Endothelial cell of umbilical vein (primary cell): Measurements from ENCODE around the gene TMEFF1. TPM values are rescaled to one million over a fixed set of nuclear protein-coding genes. Genes with fewer than 3 reads are reported as not detected.

Source experiments
- BruUV-seq: library from RNA; stranded (reverse); fragments of 400-500 nt; replicated peaks from 2 replicates; lab custom pipeline; 2021; lab: Mats Ljungman, UMichigan
- CTCF ChIA-PET: fragments of 300-600, 350-600 bp; sonication (Branson Sonifier 250); formaldehyde crosslinking; loops from one replicate; lab custom pipeline; 2021; ENCODE audit warnings: antibody characterized with exemption, inconsistent platforms; lab: Charles Lee
- POLR2A ChIA-PET: fragments of 300-600, 350-600 bp; sonication (Branson Sonifier 250); formaldehyde crosslinking; loops from one replicate; lab custom pipeline; 2021; ENCODE audit warnings: antibody characterized with exemption, inconsistent platforms; lab: Charles Lee
- DNase-seq: peaks from one replicate; pipeline ENCODE4 v3.0.0-alpha.2; 2011; ENCODE audit warnings: low read depth, low spot score
- FAIRE-seq: peaks from 2 replicates; lab custom pipeline; 2011; peaks lifted over from hg19 to GRCh38; lab: Jason Lieb, UNC
- H2AFZ ChIP-seq: 2 replicates; pipeline ENCODE4 v1.6.0; 2012; ENCODE audit warnings: low read depth, low read length, control low read depth, inconsistent platforms
- H3K27ac ChIP-seq: 2 replicates; pipeline ENCODE4 v1.5.1; 2011; ENCODE audit warnings: low read depth, mild to moderate bottlenecking, control low read depth, low read length, moderate library complexity; ENCODE audit not compliant: insufficient read depth
- H3K27me3 ChIP-seq, 2 experiments: 2 replicates each; pipeline versions ENCODE4 v1.6.0 to v1.6.1; 2011; ENCODE audit warnings: low read length in 2 of 2, mixed read lengths in 1 of 2; ENCODE audit not compliant: control insufficient read depth in 2 of 2, insufficient read depth in 2 of 2
- H3K36me3 ChIP-seq, 2 experiments: 2 replicates in 1 of 2; 3 replicates in 1 of 2; pipeline ENCODE4 v1.5.1; 2011; ENCODE audit warnings: low read length in 2 of 2, mild to moderate bottlenecking in 1 of 2, moderate library complexity in 1 of 2; ENCODE audit not compliant: control insufficient read depth in 2 of 2, insufficient read depth in 2 of 2; ENCODE audit errors: extremely low read depth in 1 of 2
- H3K4me1 ChIP-seq: 3 replicates; pipeline ENCODE4 v1.5.1; 2011; ENCODE audit warnings: mild to moderate bottlenecking, low read length; ENCODE audit not compliant: control insufficient read depth, insufficient read depth; ENCODE audit errors: extremely low read depth
- H3K4me2 ChIP-seq: 2 replicates; pipeline ENCODE4 v1.6.1; 2011; ENCODE audit warnings: low read length, control low read depth, mixed read lengths; ENCODE audit not compliant: insufficient read depth
- H3K4me3 ChIP-seq, 3 experiments: fragments of 200-600 bp in 1 of 3; sonication (generic), shearing (Covaris generic) in 1 of 3; replicated peaks in 1 of 3; 2 replicates each; pipeline ENCODE4 v1.5.1; 2011 to 2016; ENCODE audit warnings: control low read depth in 3 of 3, low read length in 3 of 3, mild to moderate bottlenecking in 2 of 3, inconsistent platforms in 1 of 3, low read depth in 1 of 3, moderate library complexity in 1 of 3; ENCODE audit not compliant: insufficient read depth in 1 of 3
- H3K79me2 ChIP-seq: 2 replicates; pipeline ENCODE4 v1.6.0; 2012; ENCODE audit warnings: low read length, inconsistent platforms; ENCODE audit not compliant: control insufficient read depth, insufficient read depth
- H3K9ac ChIP-seq: replicated peaks from 2 replicates; pipeline ENCODE3; 2011; ENCODE audit warnings: low read length, control low read depth; ENCODE audit not compliant: insufficient read depth; ENCODE audit errors: extremely low read depth
- H3K9me1 ChIP-seq: replicated peaks from 3 replicates; pipeline ENCODE4 v1.6.0; 2011; ENCODE audit warnings: mild to moderate bottlenecking, low read length; ENCODE audit not compliant: control insufficient read depth, insufficient read depth; ENCODE audit errors: extremely low read depth
- H3K9me3 ChIP-seq: replicated peaks from 2 replicates; pipeline ENCODE4 v1.5.1; 2012; ENCODE audit warnings: low read length, inconsistent platforms; ENCODE audit not compliant: control insufficient read depth, insufficient read depth
- H4K20me1 ChIP-seq: replicated peaks from 2 replicates; pipeline ENCODE3; 2011; ENCODE audit warnings: mild to moderate bottlenecking, low read length; ENCODE audit not compliant: control insufficient read depth, insufficient read depth; ENCODE audit errors: extremely low read depth
- EZH2 ChIP-seq: IDR thresholded peaks from 2 replicates; pipeline ENCODE4 v1.6.1; 2012; ENCODE audit warnings: borderline replicate concordance, low read depth, mild to moderate bottlenecking, moderate library complexity, low read length, inconsistent platforms; ENCODE audit not compliant: severe bottlenecking
- FOS ChIP-seq: IDR thresholded peaks from 2 replicates; pipeline ENCODE4 v1.6.1; 2011; ENCODE audit warnings: mild to moderate bottlenecking, low read length, moderate library complexity, borderline replicate concordance; ENCODE audit not compliant: insufficient read depth
- GATA2 ChIP-seq: IDR thresholded peaks from 2 replicates; pipeline ENCODE4 v1.7.0; 2011; ENCODE audit warnings: low read depth, mild to moderate bottlenecking, moderate library complexity, mixed read lengths, low read length; ENCODE audit not compliant: insufficient read length, insufficient read depth
- JUN ChIP-seq: IDR thresholded peaks from 2 replicates; pipeline ENCODE4 v1.6.1; 2011; ENCODE audit warnings: borderline replicate concordance, low read depth; ENCODE audit not compliant: insufficient read length, insufficient read depth
- MYC ChIP-seq: IDR thresholded peaks from one replicate; pipeline ENCODE4 v1.6.1; 2011; ENCODE audit warnings: mild to moderate bottlenecking, low read depth, low read length
- dilution Hi-C: fragments of 300-500 bp; cut with MboI; formaldehyde crosslinking; loops from one replicate; pipeline ENCODE4 v1.15.0; 2019; ENCODE audit warnings: low sequenced_read_pairs; ENCODE audit not compliant: extremely low pct_ligation_motif_present
- intact Hi-C: fragments of 100-400 bp; cut with micrococcal nuclease; formaldehyde crosslinking; loops from one replicate; pipeline ENCODE4 v1.10.0; 2022
- polyA plus RNA-seq, 4 experiments: library from polyadenylated mRNA; depleted of rRNA in 3 of 4; stranded (reverse) in 3 of 4; unstranded in 1 of 4; fragments of >200 nt; gene quantifications; 2 replicates each; pipeline versions ENCODE4 v1.2.1 to v1.2.3, GENCODE V29; 2011 to 2012; ENCODE audit warnings: missing spikeins in 1 of 4
- total RNA-seq: library from RNA; stranded (reverse); gene quantifications from 2 replicates; pipeline ENCODE4 v1.2.3, GENCODE V29; 2021
- TF ChIP-seq, protein P1 (sequence below), 2 donors: IDR thresholded peaks; 1 replicate in 1 of 2; 2 replicates in 1 of 2; pipeline ENCODE4 v1.5.1; 2011; ENCODE audit warnings: low read length in 2 of 2, mild to moderate bottlenecking in 2 of 2, moderate library complexity in 2 of 2, control low read depth in 1 of 2, inconsistent platforms in 1 of 2, low read depth in 1 of 2; ENCODE audit not compliant: insufficient read depth in 1 of 2; ENCODE audit errors: extremely low read depth in 1 of 2

Gene TMEFF1
- total and polyA plus RNA-seq, 2 donors (not counting 3 experiments of a cell fraction or from before 2014, with no cell fraction given), result 3.0 to 14.6 TPM

DNA sequence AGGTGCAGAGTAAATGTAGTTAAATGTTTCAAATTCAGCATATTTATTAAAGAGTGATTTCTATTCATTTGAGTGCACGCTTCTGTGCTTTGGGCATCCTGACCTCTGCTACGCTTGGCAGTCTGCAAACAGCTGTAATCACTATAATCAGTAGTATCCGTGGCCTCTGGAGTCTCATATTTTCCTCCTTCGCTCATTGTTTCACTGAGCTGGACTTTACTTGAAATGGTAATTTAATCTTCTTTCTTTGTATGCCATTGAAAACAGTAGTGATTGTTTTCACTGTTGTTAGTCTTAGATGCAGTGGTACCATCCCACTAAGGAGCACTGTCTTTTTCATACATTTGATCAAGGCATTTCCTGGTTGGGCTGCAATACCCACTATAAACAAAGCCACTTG is 61.5 kb downstream of the TMEFF1 start:
- dilution Hi-C loops, result no loop called here
- Histone ChIP-seq H2AFZ (no peak overlapping the region), H4K20me1 (no peaks in the 10 kb centered on the region), H3K9ac (no peak overlapping the region), H3K27me3 (no peaks in the 10 kb centered on the region), H3K4me1 (no peaks in the 10 kb centered on the region), H3K4me2 (no peak overlapping the region), H3K4me3 (no peak overlapping the region), H3K9me1 (no peaks in the 10 kb centered on the region), H3K79me2 (no peaks in the 10 kb centered on the region), H3K36me3 (no peaks in the 10 kb centered on the region), H3K27ac (no peak overlapping the region), H3K9me3 (no peaks in the 10 kb centered on the region)
- no peak for TF ChIP-seq GATA2
- TF ChIP-seq EZH2, result no peak
- TF ChIP-seq JUN, result no peak
- TF ChIP-seq MYC, result no peak
- no peak for TF ChIP-seq FOS
- TF ChIP-seq, protein P1, sequence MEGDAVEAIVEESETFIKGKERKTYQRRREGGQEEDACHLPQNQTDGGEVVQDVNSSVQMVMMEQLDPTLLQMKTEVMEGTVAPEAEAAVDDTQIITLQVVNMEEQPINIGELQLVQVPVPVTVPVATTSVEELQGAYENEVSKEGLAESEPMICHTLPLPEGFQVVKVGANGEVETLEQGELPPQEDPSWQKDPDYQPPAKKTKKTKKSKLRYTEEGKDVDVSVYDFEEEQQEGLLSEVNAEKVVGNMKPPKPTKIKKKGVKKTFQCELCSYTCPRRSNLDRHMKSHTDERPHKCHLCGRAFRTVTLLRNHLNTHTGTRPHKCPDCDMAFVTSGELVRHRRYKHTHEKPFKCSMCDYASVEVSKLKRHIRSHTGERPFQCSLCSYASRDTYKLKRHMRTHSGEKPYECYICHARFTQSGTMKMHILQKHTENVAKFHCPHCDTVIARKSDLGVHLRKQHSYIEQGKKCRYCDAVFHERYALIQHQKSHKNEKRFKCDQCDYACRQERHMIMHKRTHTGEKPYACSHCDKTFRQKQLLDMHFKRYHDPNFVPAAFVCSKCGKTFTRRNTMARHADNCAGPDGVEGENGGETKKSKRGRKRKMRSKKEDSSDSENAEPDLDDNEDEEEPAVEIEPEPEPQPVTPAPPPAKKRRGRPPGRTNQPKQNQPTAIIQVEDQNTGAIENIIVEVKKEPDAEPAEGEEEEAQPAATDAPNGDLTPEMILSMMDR (IDR thresholded peaks at IDR 0.05; ENCODE audit: extremely low read depth in 1 of 2, insufficient read depth in 1 of 2, low read depth in 1 of 2, low read length in 2 of 2), result no peak
- FAIRE-seq, result no peak
- DNase-seq, result peak; percentile 45
- POLR2A ChIA-PET, result no interaction called here
- BruUV-seq, result no TSS peak
- intact Hi-C loops, result no loop called here
- CTCF ChIA-PET, result interaction anchor here (0.6 kb wide), 1 partner anchor 15 kb away, joined by 4 read pairs; no protein-coding TSS in a partner anchor
